GM12864 (cell line): ENCODE results near the gene FBF1.

Experiments
- DNase-seq: peaks from one replicate; pipeline ENCODE4 v3.0.0-alpha.2; 2011; ENCODE audit warnings: low read depth
- H3K4me3 ChIP-seq: 2 replicates; pipeline ENCODE4 v1.5.1; 2011; ENCODE audit warnings: mild to moderate bottlenecking, low read depth, low read length, control low read depth
- TF ChIP-seq, protein P1 (sequence below): IDR thresholded peaks from 2 replicates; pipeline ENCODE4 v1.5.1; 2011; ENCODE audit warnings: low read depth, mild to moderate bottlenecking, moderate library complexity, low read length, control low read depth, inconsistent platforms; ENCODE audit errors: missing control alignments

The FBF1 gene

DNA sequence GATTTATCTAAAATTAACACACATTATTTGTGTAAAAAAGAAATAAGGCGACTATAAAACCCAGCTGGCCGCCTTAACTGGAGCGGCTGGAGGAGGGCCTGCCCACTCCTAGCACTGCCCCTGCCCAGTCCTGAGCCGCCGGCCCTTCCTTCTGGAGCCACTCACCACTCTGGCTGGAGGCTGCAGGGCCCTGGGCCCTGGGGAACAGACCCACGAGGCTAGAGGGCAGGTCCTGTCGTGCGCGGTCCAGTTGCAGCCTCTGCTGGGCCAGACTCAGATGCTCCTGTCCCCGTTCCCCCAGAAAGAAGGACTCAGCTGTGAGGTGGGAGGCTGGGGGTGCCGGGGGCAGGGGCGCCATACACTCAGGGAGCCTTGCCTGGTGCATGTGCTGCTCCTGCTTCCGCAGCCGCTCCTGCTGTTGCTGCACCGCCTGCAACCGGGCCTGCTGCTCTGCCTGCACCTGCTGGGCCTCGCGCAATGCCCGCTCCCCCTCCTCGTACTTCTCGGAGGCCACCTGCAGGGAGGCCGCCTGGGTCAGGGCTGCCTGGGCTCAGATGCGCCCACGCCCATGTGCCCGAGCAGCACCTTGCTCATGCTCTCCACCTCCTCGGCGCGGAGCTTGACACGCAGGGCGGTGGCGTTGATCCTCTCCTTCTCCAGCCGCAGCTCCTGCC, 27.2 kb downstream of the FBF1 start:
- TF ChIP-seq, protein P1, sequence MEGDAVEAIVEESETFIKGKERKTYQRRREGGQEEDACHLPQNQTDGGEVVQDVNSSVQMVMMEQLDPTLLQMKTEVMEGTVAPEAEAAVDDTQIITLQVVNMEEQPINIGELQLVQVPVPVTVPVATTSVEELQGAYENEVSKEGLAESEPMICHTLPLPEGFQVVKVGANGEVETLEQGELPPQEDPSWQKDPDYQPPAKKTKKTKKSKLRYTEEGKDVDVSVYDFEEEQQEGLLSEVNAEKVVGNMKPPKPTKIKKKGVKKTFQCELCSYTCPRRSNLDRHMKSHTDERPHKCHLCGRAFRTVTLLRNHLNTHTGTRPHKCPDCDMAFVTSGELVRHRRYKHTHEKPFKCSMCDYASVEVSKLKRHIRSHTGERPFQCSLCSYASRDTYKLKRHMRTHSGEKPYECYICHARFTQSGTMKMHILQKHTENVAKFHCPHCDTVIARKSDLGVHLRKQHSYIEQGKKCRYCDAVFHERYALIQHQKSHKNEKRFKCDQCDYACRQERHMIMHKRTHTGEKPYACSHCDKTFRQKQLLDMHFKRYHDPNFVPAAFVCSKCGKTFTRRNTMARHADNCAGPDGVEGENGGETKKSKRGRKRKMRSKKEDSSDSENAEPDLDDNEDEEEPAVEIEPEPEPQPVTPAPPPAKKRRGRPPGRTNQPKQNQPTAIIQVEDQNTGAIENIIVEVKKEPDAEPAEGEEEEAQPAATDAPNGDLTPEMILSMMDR = no peak
- no peak for DNase-seq
- no peak overlapping the region for H3K4me3 ChIP-seq

DNA sequence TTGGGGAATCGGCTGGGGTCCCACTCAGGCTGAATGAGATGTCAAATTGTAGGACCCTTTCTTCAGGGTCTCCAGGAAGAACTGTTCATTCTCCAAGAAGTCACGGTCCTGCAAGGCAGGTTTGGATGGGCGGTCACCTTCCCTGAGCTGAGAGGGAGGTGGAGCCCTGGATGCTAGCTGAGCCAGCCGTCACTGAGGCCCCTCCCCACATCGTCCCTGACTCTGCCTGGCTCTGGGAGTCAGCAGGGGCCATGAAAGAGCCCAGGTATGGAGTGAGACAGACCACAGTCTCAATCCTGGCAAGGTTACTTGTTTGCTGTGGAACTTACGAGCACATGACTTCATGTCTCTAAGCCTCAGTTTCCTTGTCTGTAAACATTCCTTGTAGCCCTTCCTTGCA, 30.1 kb downstream of the FBF1 start:
- no peak overlapping the region for H3K4me3 ChIP-seq
- TF ChIP-seq, protein P1 = no peak
- DNase-seq = no peak

DNA sequence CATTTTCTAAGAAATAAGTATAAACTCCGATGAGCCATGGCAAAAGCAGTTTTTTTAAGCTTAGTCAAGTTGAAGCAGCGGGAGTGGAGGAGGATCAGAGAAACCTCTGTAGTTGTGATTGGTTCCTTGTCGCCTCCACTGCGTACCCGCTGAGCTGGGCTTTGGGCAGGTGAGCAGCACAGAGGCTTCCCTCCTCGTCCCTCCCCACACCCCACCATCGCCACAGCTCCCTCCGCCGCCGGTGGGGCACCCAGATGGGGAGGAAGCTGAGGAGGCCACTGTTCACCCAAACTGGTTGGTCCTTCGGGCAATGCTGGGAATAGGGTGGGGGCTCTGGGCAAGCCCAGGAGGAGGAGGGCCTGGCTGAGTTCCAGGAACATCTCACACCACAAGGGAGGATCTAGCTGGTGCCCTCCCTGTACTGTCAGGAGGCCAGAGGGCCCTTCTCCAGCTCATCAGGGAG, 31.0 kb downstream of the FBF1 start:
- TF ChIP-seq, protein P1 = no peak
- no peak for DNase-seq
- no peak overlapping the region for H3K4me3 ChIP-seq

DNA sequence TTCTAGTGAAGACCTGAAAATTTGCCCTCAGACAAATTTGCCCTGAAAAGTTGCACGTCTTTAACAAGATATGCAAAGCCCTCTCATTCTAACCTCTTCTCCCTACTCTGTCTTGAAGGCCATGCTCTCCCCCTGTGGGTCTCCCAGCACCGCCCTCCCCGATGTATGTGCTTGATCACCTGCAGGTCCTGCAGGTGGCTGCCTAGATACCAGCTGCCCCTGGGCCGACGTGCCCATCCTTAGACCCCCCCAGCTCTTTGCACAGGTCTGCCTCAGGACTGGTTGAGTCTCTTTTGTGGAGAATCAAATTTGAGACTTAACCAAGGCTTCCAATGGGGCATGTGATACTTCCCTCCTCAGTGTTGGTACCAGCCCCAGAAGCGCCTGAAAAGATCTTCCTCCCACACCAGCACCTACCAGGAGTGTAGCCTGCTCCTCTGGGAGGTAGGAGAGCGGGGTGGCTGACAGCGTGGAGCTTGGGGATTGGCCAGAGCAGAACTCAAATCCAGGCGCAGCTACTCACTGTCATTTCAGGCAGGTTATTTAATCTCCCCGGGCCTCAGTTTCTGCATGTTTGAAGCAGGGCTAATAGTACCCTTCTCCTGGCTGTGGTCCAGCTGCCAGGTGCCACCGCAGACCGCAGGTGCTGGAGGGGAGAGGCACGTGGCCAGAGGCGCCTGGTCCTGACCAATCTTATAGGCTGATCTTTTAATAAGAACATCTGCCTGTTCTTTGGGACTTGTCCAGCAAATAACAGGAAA, 31.6 kb downstream of the FBF1 start:
- TF ChIP-seq, protein P1 = no peak
- no peak for DNase-seq
- H3K4me3 ChIP-seq = no peak overlapping the region

DNA sequence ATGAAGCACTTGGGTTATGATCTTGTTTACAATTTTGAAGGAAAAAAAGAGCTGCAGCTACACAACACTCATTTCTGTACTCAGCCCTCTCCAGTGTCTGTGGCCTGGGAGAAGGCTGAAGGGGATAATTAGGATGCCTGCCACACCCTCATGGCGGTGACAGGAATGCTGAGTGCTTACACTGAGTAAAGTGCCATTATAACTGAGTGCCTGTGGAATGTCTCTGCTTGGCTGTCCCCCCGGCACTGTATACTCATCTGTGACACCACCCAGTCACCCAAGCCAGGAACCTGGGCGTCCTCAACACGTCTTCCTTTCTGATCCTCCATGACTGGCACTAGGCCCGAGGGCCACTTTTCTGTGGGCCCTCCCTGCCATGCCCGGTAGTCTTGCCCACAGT, 32.6 kb downstream of the FBF1 start:
- H3K4me3 ChIP-seq = no peak overlapping the region
- TF ChIP-seq, protein P1 = no peak
- no peak for DNase-seq

DNA sequence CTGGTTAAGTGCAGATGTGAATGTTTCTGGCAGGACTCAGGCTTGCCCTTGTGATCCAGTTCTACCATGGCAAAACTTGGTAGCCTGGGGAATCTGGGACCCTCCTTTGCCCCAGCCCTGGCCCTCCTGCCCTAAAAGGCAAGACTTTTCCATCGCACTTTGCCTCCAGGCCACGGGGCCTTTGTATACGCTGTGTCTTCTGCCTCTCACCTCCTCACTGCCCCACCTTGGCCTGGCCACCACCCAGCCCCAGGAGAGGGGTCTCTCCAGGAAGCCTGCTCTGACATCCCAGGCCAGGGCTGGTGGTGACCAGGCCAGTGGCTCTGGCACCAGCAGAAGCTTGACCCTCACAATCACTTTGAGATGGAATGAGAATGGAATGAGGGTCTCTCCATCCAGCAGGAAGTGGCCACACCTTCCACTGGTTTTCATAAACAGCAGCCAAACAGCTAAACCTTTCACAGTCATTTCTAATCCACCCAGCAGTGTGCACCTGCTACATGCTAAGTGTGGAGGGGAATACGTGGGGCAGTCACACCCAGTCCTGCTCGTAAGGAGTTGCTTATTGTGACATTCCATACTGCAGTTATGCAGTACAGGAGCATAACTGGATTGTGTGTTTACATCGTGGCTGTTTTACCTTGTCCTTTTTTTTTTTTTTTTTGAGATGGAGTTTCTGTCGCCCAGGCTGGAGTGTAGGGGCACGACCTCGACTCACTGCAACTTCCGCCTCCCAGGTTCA, 34.5 kb downstream of the FBF1 start:
- no peak overlapping the region for H3K4me3 ChIP-seq
- TF ChIP-seq, protein P1 = no peak
- no peak for DNase-seq
